Endothelial cell of umbilical vein (primary cell): ENCODE results near the gene RAB3C. TPM values are rescaled to one million over a fixed set of nuclear protein-coding genes. Genes with fewer than 3 reads are reported as not detected.

Experiments used
- BruUV-seq: library from RNA; stranded (reverse); fragments of 400-500 nt; replicated peaks from 2 replicates; lab custom pipeline; 2021; lab: Mats Ljungman, UMichigan
- CTCF ChIA-PET: fragments of 300-600, 350-600 bp; sonication (Branson Sonifier 250); formaldehyde crosslinking; loops from one replicate; lab custom pipeline; 2021; ENCODE audit warnings: antibody characterized with exemption, inconsistent platforms; lab: Charles Lee
- POLR2A ChIA-PET: fragments of 300-600, 350-600 bp; sonication (Branson Sonifier 250); formaldehyde crosslinking; loops from one replicate; lab custom pipeline; 2021; ENCODE audit warnings: antibody characterized with exemption, inconsistent platforms; lab: Charles Lee
- DNase-seq: peaks from one replicate; pipeline ENCODE4 v3.0.0-alpha.2; 2011; ENCODE audit warnings: low read depth, low spot score
- FAIRE-seq: peaks from 2 replicates; lab custom pipeline; 2011; peaks lifted over from hg19 to GRCh38; lab: Jason Lieb, UNC
- H2AFZ ChIP-seq: 2 replicates; pipeline ENCODE4 v1.6.0; 2012; ENCODE audit warnings: low read depth, low read length, control low read depth, inconsistent platforms
- H3K27ac ChIP-seq: 2 replicates; pipeline ENCODE4 v1.5.1; 2011; ENCODE audit warnings: low read depth, mild to moderate bottlenecking, control low read depth, low read length, moderate library complexity; ENCODE audit not compliant: insufficient read depth
- H3K27me3 ChIP-seq, 2 experiments: 2 replicates each; pipeline versions ENCODE4 v1.6.0 to v1.6.1; 2011; ENCODE audit warnings: low read length in 2 of 2, mixed read lengths in 1 of 2; ENCODE audit not compliant: control insufficient read depth in 2 of 2, insufficient read depth in 2 of 2
- H3K36me3 ChIP-seq, 2 experiments: 2 replicates in 1 of 2; 3 replicates in 1 of 2; pipeline ENCODE4 v1.5.1; 2011; ENCODE audit warnings: low read length in 2 of 2, mild to moderate bottlenecking in 1 of 2, moderate library complexity in 1 of 2; ENCODE audit not compliant: control insufficient read depth in 2 of 2, insufficient read depth in 2 of 2; ENCODE audit errors: extremely low read depth in 1 of 2
- H3K4me1 ChIP-seq: 3 replicates; pipeline ENCODE4 v1.5.1; 2011; ENCODE audit warnings: mild to moderate bottlenecking, low read length; ENCODE audit not compliant: control insufficient read depth, insufficient read depth; ENCODE audit errors: extremely low read depth
- H3K4me2 ChIP-seq: 2 replicates; pipeline ENCODE4 v1.6.1; 2011; ENCODE audit warnings: low read length, control low read depth, mixed read lengths; ENCODE audit not compliant: insufficient read depth
- H3K4me3 ChIP-seq, 3 experiments: fragments of 200-600 bp in 1 of 3; sonication (generic), shearing (Covaris generic) in 1 of 3; replicated peaks in 1 of 3; 2 replicates each; pipeline ENCODE4 v1.5.1; 2011 to 2016; ENCODE audit warnings: control low read depth in 3 of 3, low read length in 3 of 3, mild to moderate bottlenecking in 2 of 3, inconsistent platforms in 1 of 3, low read depth in 1 of 3, moderate library complexity in 1 of 3; ENCODE audit not compliant: insufficient read depth in 1 of 3
- H3K79me2 ChIP-seq: 2 replicates; pipeline ENCODE4 v1.6.0; 2012; ENCODE audit warnings: low read length, inconsistent platforms; ENCODE audit not compliant: control insufficient read depth, insufficient read depth
- H3K9ac ChIP-seq: replicated peaks from 2 replicates; pipeline ENCODE3; 2011; ENCODE audit warnings: low read length, control low read depth; ENCODE audit not compliant: insufficient read depth; ENCODE audit errors: extremely low read depth
- H3K9me1 ChIP-seq: replicated peaks from 3 replicates; pipeline ENCODE4 v1.6.0; 2011; ENCODE audit warnings: mild to moderate bottlenecking, low read length; ENCODE audit not compliant: control insufficient read depth, insufficient read depth; ENCODE audit errors: extremely low read depth
- H3K9me3 ChIP-seq: replicated peaks from 2 replicates; pipeline ENCODE4 v1.5.1; 2012; ENCODE audit warnings: low read length, inconsistent platforms; ENCODE audit not compliant: control insufficient read depth, insufficient read depth
- H4K20me1 ChIP-seq: replicated peaks from 2 replicates; pipeline ENCODE3; 2011; ENCODE audit warnings: mild to moderate bottlenecking, low read length; ENCODE audit not compliant: control insufficient read depth, insufficient read depth; ENCODE audit errors: extremely low read depth
- CTCF ChIP-seq, 2 donors: IDR thresholded peaks; 1 replicate in 1 of 2; 2 replicates in 1 of 2; pipeline ENCODE4 v1.5.1; 2011; ENCODE audit warnings: low read length in 2 of 2, mild to moderate bottlenecking in 2 of 2, moderate library complexity in 2 of 2, control low read depth in 1 of 2, inconsistent platforms in 1 of 2, low read depth in 1 of 2; ENCODE audit not compliant: insufficient read depth in 1 of 2; ENCODE audit errors: extremely low read depth in 1 of 2
- EZH2 ChIP-seq: IDR thresholded peaks from 2 replicates; pipeline ENCODE4 v1.6.1; 2012; ENCODE audit warnings: borderline replicate concordance, low read depth, mild to moderate bottlenecking, moderate library complexity, low read length, inconsistent platforms; ENCODE audit not compliant: severe bottlenecking
- FOS ChIP-seq: IDR thresholded peaks from 2 replicates; pipeline ENCODE4 v1.6.1; 2011; ENCODE audit warnings: mild to moderate bottlenecking, low read length, moderate library complexity, borderline replicate concordance; ENCODE audit not compliant: insufficient read depth
- GATA2 ChIP-seq: IDR thresholded peaks from 2 replicates; pipeline ENCODE4 v1.7.0; 2011; ENCODE audit warnings: low read depth, mild to moderate bottlenecking, moderate library complexity, mixed read lengths, low read length; ENCODE audit not compliant: insufficient read length, insufficient read depth
- JUN ChIP-seq: IDR thresholded peaks from 2 replicates; pipeline ENCODE4 v1.6.1; 2011; ENCODE audit warnings: borderline replicate concordance, low read depth; ENCODE audit not compliant: insufficient read length, insufficient read depth
- MAX ChIP-seq: IDR thresholded peaks from 2 replicates; pipeline ENCODE4 v1.6.1; 2011; ENCODE audit not compliant: insufficient read depth, insufficient read length
- MYC ChIP-seq: IDR thresholded peaks from one replicate; pipeline ENCODE4 v1.6.1; 2011; ENCODE audit warnings: mild to moderate bottlenecking, low read depth, low read length
- POLR2A ChIP-seq: IDR thresholded peaks from 2 replicates; pipeline ENCODE4 v1.6.1; 2012; ENCODE audit warnings: low read depth, mild to moderate bottlenecking, control low read depth, low read length
- POLR2AphosphoS5 ChIP-seq: IDR thresholded peaks from 2 replicates; pipeline ENCODE4 v1.6.1; 2012; ENCODE audit warnings: low read depth, mild to moderate bottlenecking, control low read depth, low read length, moderate library complexity; ENCODE audit not compliant: insufficient read depth
- dilution Hi-C: fragments of 300-500 bp; cut with MboI; formaldehyde crosslinking; loops from one replicate; pipeline ENCODE4 v1.15.0; 2019; ENCODE audit warnings: low sequenced_read_pairs; ENCODE audit not compliant: extremely low pct_ligation_motif_present
- intact Hi-C: fragments of 100-400 bp; cut with micrococcal nuclease; formaldehyde crosslinking; loops from one replicate; pipeline ENCODE4 v1.10.0; 2022
- polyA plus RNA-seq, 4 experiments: library from polyadenylated mRNA; depleted of rRNA in 3 of 4; stranded (reverse) in 3 of 4; unstranded in 1 of 4; fragments of >200 nt; gene quantifications; 2 replicates each; pipeline versions ENCODE4 v1.2.1 to v1.2.3, GENCODE V29; 2011 to 2012; ENCODE audit warnings: missing spikeins in 1 of 4
- total RNA-seq: library from RNA; stranded (reverse); gene quantifications from 2 replicates; pipeline ENCODE4 v1.2.3, GENCODE V29; 2021

The RAB3C gene
- total and polyA plus RNA-seq, 2 donors (not counting 3 experiments of a cell fraction or from before 2014, with no cell fraction given), result 0.04 to 0.66 TPM

GRCh38 chr5:58751222-58751837 lies 168.5 kb downstream of the RAB3C start:
- Histone ChIP-seq H3K27ac (no peak overlapping the region), H3K79me2 (no peaks in the 10 kb centered on the region), H3K9me1 (no peaks in the 10 kb centered on the region), H2AFZ (no peak overlapping the region), H3K4me3 (no peak overlapping the region), H3K9me3 (no peaks in the 10 kb centered on the region), H3K4me1 (no peaks in the 10 kb centered on the region), H3K36me3 (no peaks in the 10 kb centered on the region), H3K27me3 (no peaks in the 10 kb centered on the region), H3K9ac (no peak overlapping the region), H3K4me2 (no peak overlapping the region), H4K20me1 (no peaks in the 10 kb centered on the region)
- TF ChIP-seq GATA2 (peak; percentile 98), EZH2 (no peak), POLR2AphosphoS5 (peak; percentile 68), POLR2A (no peak), CTCF (IDR thresholded peaks at IDR 0.05; ENCODE audit: extremely low read depth in 1 of 2, insufficient read depth in 1 of 2, low read depth in 1 of 2, low read length in 2 of 2) (no peak), FOS (peak; percentile 98), JUN (peak; percentile 76), MAX (no peak), MYC (no peak)
- intact Hi-C loops, result loop anchor here (1.0 kb wide), 1 partner anchor 84 kb away; no protein-coding TSS in a partner anchor
- POLR2A ChIA-PET, result no interaction called here
- BruUV-seq, result no TSS peak
- dilution Hi-C loops, result no loop called here
- CTCF ChIA-PET, result interaction anchor here (1.2 to 2.2 kb wide), 6 partner anchors 10 to 135 kb away, joined by 3 to 8 read pairs (median 4); no protein-coding TSS in a partner anchor
- DNase-seq, result peak; percentile 82
- FAIRE-seq, result peak; percentile 88
